HL-60 (cell line): ENCODE results near the gene TMEM61.

Source experiments
- DNase-seq, 2 experiments: peaks; one replicate each; pipeline ENCODE4 v3.0.0-alpha.2; 2010 to 2020; ENCODE audit warnings: low read depth in 1 of 2, low spot score in 1 of 2
- H3K27ac ChIP-seq: fragments of 250-450 bp; sonication (Bioruptor Pico); replicated peaks from 2 replicates; pipeline ENCODE4 v1.5.1; 2020; ENCODE audit warnings: mild to moderate bottlenecking, moderate library complexity
- H3K27me3 ChIP-seq: fragments of 250-450 bp; sonication (Bioruptor Pico); 2 replicates; pipeline ENCODE4 v1.5.1; 2021; ENCODE audit warnings: mild to moderate bottlenecking, moderate library complexity; ENCODE audit not compliant: insufficient read depth, poor library complexity, severe bottlenecking
- H3K4me3 ChIP-seq: replicated peaks from 2 replicates; pipeline ENCODE4 v1.5.1; 2011; ENCODE audit warnings: mild to moderate bottlenecking, control low read depth, low read length; ENCODE audit not compliant: insufficient read depth
- GABPA ChIP-seq: IDR thresholded peaks from 2 replicates; pipeline ENCODE4 v1.6.1; 2012; ENCODE audit warnings: low read depth
- POLR2AphosphoS5 ChIP-seq: IDR thresholded peaks from 2 replicates; pipeline ENCODE4 v1.6.1; 2012; ENCODE audit warnings: low read depth
- SPI1 ChIP-seq: IDR thresholded peaks from 2 replicates; pipeline ENCODE4 v1.6.1; 2012; ENCODE audit warnings: low read depth, mild to moderate bottlenecking, borderline replicate concordance
- TF ChIP-seq, protein P1 (sequence below): IDR thresholded peaks from one replicate; pipeline ENCODE4 v1.5.1; 2011; ENCODE audit warnings: low read length, control low read depth, inconsistent platforms; ENCODE audit not compliant: insufficient read depth
- TF ChIP-seq, protein P2 (sequence below): IDR thresholded peaks from 2 replicates; pipeline ENCODE4 v1.6.1; 2012; ENCODE audit warnings: low read depth; ENCODE audit not compliant: insufficient replicate concordance

TMEM61 gene

DNA sequence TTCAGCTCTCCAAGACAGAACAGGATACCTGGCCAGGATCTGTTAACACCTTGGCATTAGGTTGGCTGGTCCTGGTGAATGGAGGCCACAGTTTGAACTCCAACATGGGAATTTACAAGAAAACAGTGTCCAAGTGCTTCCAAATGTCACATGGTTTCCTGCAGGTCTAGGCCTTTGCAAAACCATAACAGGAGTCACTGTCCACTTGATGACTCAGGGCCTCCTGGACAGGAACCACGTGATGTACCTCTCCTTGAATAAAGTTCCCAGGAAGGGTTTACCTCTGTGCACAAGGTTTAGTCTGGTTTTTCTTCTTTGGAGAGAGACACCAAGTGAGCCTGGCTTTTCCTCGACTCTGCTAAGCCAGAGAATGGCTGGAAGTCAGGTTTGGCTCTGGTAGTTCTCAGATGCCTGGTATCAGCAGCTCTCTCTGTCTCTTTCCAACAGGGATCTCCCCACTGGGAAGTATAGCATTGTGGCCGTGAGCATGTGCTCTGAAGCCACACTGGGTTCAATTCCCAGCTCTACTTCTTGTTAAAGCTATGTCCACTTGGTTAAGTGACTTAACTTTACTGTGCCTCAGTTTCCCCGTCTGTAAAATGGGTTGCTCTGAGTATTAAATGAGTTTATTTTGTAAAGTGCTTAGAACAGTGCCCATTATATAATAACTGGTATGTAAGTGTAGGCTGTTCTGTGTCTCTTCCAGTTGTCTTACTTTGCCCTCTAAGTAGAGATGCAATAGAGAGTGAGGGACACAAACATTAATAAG lies 27.3 kb upstream of the TMEM61 start:
- Histone ChIP-seq H3K27me3 (no peaks in the 10 kb centered on the region), H3K27ac (no peak overlapping the region), H3K4me3 (no peak overlapping the region)
- no peak for DNase-seq
- TF ChIP-seq, protein P1, sequence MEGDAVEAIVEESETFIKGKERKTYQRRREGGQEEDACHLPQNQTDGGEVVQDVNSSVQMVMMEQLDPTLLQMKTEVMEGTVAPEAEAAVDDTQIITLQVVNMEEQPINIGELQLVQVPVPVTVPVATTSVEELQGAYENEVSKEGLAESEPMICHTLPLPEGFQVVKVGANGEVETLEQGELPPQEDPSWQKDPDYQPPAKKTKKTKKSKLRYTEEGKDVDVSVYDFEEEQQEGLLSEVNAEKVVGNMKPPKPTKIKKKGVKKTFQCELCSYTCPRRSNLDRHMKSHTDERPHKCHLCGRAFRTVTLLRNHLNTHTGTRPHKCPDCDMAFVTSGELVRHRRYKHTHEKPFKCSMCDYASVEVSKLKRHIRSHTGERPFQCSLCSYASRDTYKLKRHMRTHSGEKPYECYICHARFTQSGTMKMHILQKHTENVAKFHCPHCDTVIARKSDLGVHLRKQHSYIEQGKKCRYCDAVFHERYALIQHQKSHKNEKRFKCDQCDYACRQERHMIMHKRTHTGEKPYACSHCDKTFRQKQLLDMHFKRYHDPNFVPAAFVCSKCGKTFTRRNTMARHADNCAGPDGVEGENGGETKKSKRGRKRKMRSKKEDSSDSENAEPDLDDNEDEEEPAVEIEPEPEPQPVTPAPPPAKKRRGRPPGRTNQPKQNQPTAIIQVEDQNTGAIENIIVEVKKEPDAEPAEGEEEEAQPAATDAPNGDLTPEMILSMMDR = no peak
- TF ChIP-seq, protein P2, sequence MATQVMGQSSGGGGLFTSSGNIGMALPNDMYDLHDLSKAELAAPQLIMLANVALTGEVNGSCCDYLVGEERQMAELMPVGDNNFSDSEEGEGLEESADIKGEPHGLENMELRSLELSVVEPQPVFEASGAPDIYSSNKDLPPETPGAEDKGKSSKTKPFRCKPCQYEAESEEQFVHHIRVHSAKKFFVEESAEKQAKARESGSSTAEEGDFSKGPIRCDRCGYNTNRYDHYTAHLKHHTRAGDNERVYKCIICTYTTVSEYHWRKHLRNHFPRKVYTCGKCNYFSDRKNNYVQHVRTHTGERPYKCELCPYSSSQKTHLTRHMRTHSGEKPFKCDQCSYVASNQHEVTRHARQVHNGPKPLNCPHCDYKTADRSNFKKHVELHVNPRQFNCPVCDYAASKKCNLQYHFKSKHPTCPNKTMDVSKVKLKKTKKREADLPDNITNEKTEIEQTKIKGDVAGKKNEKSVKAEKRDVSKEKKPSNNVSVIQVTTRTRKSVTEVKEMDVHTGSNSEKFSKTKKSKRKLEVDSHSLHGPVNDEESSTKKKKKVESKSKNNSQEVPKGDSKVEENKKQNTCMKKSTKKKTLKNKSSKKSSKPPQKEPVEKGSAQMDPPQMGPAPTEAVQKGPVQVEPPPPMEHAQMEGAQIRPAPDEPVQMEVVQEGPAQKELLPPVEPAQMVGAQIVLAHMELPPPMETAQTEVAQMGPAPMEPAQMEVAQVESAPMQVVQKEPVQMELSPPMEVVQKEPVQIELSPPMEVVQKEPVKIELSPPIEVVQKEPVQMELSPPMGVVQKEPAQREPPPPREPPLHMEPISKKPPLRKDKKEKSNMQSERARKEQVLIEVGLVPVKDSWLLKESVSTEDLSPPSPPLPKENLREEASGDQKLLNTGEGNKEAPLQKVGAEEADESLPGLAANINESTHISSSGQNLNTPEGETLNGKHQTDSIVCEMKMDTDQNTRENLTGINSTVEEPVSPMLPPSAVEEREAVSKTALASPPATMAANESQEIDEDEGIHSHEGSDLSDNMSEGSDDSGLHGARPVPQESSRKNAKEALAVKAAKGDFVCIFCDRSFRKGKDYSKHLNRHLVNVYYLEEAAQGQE = no peak
- no peak for TF ChIP-seq POLR2AphosphoS5
- TF ChIP-seq SPI1 = no peak
- no peak for TF ChIP-seq GABPA

DNA sequence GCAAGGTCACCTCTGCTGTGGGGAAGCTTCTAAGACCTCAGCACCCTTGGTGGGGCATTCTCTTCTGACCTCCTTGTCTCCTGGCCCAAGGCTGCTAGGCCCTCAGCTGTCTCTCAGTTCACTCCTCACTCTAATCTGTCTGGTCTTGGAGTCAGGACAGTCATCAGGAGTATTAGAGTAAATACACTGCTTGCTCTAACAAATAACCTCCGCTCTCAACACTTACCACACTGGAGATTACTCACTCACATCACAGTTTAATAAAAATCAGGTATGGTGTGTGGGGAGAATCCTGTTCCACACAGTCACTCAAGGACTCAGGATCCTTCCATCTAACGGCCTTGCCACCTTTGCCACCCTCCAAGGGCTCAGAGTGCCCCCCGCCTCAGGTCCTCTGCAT lies 26.6 kb upstream of the TMEM61 start:
- Histone ChIP-seq H3K4me3 (no peak overlapping the region), H3K27ac (no peak overlapping the region), H3K27me3 (no peaks in the 10 kb centered on the region)
- no peak for TF ChIP-seq POLR2AphosphoS5
- TF ChIP-seq, protein P1 = no peak
- TF ChIP-seq, protein P2 = no peak
- DNase-seq = no peak

DNA sequence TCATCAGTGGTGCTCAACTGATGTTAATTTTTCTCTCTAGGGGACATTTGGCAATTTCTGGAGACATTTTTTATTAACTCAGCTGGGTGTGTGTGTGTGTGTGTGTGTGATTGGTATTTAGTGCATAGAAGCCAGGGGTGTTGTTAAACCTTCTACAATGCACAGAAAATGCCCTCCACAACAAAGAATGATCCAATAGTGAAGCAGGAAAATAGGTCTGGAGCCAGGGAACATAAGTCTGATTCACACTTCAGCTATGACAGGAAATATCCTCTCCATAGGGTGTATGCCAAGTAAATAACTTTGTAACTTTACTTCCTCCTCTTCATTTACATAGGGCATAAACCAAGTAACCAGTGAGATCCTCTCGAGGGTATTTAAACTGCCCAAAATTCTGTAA lies 25.1 kb upstream of the TMEM61 start:
- Histone ChIP-seq H3K27me3 (no peaks in the 10 kb centered on the region), H3K4me3 (no peak overlapping the region), H3K27ac (no peak overlapping the region)
- TF ChIP-seq GABPA = no peak
- TF ChIP-seq, protein P1 = no peak
- TF ChIP-seq POLR2AphosphoS5 = no peak
- TF ChIP-seq SPI1 = no peak
- TF ChIP-seq, protein P2 = no peak
- no peak for DNase-seq
